ENCODE measurements around the gene FITM1.
A peak's percentile ranks its signal among the peaks of the same experiment; 100 is the strongest.

The FITM1 gene

GRCh38 chr14:24132061-24132685 lies 1.7 kb downstream of the FITM1 start:
- Histone ChIP-seq H3K4me1 (ENCODE audit: control insufficient read depth, insufficient read depth, low read depth, low read length) (peaks cover 11% of the 10 kb centered on the region), H3K4me3 (ENCODE audit: insufficient read depth in 1 of 2, low read depth in 1 of 2, low read length in 2 of 2) (no peak overlapping the region), H3K9ac (ENCODE audit: low read length) (no peak overlapping the region), H2BK120ac (ENCODE audit: low read depth, low read length) (no peak overlapping the region), H2BK5ac (ENCODE audit: low read depth, low read length, poor library complexity, severe bottlenecking) (no peak overlapping the region), H2BK12ac (ENCODE audit: low read length in 2 of 2) (no peak overlapping the region), H2AFZ (ENCODE audit: low read depth, low read length) (no peak overlapping the region), H4K8ac (ENCODE audit: low read length) (peak overlapping the region; percentile 36), H3K27ac (ENCODE audit: low read length, poor library complexity, severe bottlenecking) (no peak overlapping the region), H3K18ac (ENCODE audit: low read depth in 1 of 2, low read length in 2 of 2) (no peak overlapping the region), H3K23ac (ENCODE audit: low read length in 2 of 2) (no peak overlapping the region), H3K9me3 (ENCODE audit: control insufficient read depth, low read length) (no peaks in the 10 kb centered on the region), H3K36me3 (ENCODE audit: control insufficient read depth in 1 of 2, insufficient read depth in 2 of 2, low read depth in 1 of 2, low read length in 2 of 2) (peaks cover under 1 to 12% of the 10 kb centered on the region in 2 experiments), H2BK15ac (ENCODE audit: low read depth, poor library complexity, severe bottlenecking) (no peak overlapping the region), H3K27me3 (ENCODE audit: control insufficient read depth in 1 of 2, insufficient read depth in 1 of 2, low read length in 2 of 2) (no peaks in the 10 kb centered on the region), H4K91ac (ENCODE audit: low read length) (no peak overlapping the region), H3K14ac (ENCODE audit: low read length in 2 of 2) (no peak overlapping the region), H2AK5ac (ENCODE audit: low read length, severe bottlenecking) (no peak overlapping the region), H3K4ac (ENCODE audit: low read depth in 1 of 2, low read length in 2 of 2) (no peak overlapping the region), H3K79me1 (replicated peaks; ENCODE audit: low read length, poor library complexity, severe bottlenecking) (peaks cover 9% of the 10 kb centered on the region), H3K4me2 (ENCODE audit: low read length, poor library complexity, severe bottlenecking) (no peak overlapping the region)
- no peak for DNase-seq
- WGBS, result 88% methylated on average over 24 of the region's 24 CpGs

- no peak overlapping the region for H3K27ac ChIP-seq (ENCODE audit: low read length, poor library complexity, severe bottlenecking)
- H3K18ac ChIP-seq (ENCODE audit: low read depth in 1 of 2, low read length in 2 of 2), result no peak overlapping the region
- no peaks in the 10 kb centered on the region for H3K27me3 ChIP-seq (ENCODE audit: control insufficient read depth in 1 of 2, insufficient read depth in 1 of 2, low read length in 2 of 2)
- H2BK120ac ChIP-seq (ENCODE audit: low read depth, low read length), result no peak overlapping the region
- no peak overlapping the region for H2BK15ac ChIP-seq (ENCODE audit: low read depth, poor library complexity, severe bottlenecking)
- H4K91ac ChIP-seq (ENCODE audit: low read length), result no peak overlapping the region
- no peak overlapping the region for H2AK5ac ChIP-seq (ENCODE audit: low read length, severe bottlenecking)
- no peak overlapping the region for H4K8ac ChIP-seq (ENCODE audit: low read length)
- H3K36me3 ChIP-seq (ENCODE audit: control insufficient read depth in 1 of 2, insufficient read depth in 2 of 2, low read depth in 1 of 2, low read length in 2 of 2), result peaks cover 8 to 18% of the 10 kb centered on the region in 2 experiments
- DNase-seq, result no peak
- no peak overlapping the region for H2AFZ ChIP-seq (ENCODE audit: low read depth, low read length)
- H3K4me2 ChIP-seq (ENCODE audit: low read length, poor library complexity, severe bottlenecking), result no peak overlapping the region
- H3K23ac ChIP-seq (ENCODE audit: low read length in 2 of 2), result no peak overlapping the region
- H3K9me3 ChIP-seq (ENCODE audit: control insufficient read depth, low read length), result no peaks in the 10 kb centered on the region
- H3K9ac ChIP-seq (ENCODE audit: low read length), result no peak overlapping the region
- no peak overlapping the region for H2BK5ac ChIP-seq (ENCODE audit: low read depth, low read length, poor library complexity, severe bottlenecking)
- H3K4ac ChIP-seq (ENCODE audit: low read depth in 1 of 2, low read length in 2 of 2), result no peak overlapping the region
- no peak overlapping the region for H2BK12ac ChIP-seq (ENCODE audit: low read length in 2 of 2)
- no peak overlapping the region for H3K4me3 ChIP-seq (ENCODE audit: insufficient read depth in 1 of 2, low read depth in 1 of 2, low read length in 2 of 2)
- H3K4me1 ChIP-seq (ENCODE audit: control insufficient read depth, insufficient read depth, low read depth, low read length), result peaks cover 13% of the 10 kb centered on the region
- H3K14ac ChIP-seq (ENCODE audit: low read length in 2 of 2), result no peak overlapping the region
- peaks cover 13% of the 10 kb centered on the region for H3K79me1 ChIP-seq (replicated peaks; ENCODE audit: low read length, poor library complexity, severe bottlenecking)
- WGBS, result 100% methylated on average over 1 of the region's 2 CpGs
Measured at GRCh38 chr14:24132976-24133375, 2.5 kb downstream of the FITM1 start.

GRCh38 chr14:24133735-24134134 lies 3.3 kb downstream of the FITM1 start:
- Histone ChIP-seq H2BK15ac (ENCODE audit: low read depth, poor library complexity, severe bottlenecking) (no peak overlapping the region), H2AFZ (ENCODE audit: low read depth, low read length) (no peak overlapping the region), H3K9me3 (ENCODE audit: control insufficient read depth, low read length) (no peaks in the 10 kb centered on the region), H3K27me3 (ENCODE audit: control insufficient read depth in 1 of 2, insufficient read depth in 1 of 2, low read length in 2 of 2) (no peaks in the 10 kb centered on the region), H3K18ac (ENCODE audit: low read depth in 1 of 2, low read length in 2 of 2) (no peak overlapping the region), H2BK12ac (ENCODE audit: low read length in 2 of 2) (no peak overlapping the region), H3K4me3 (ENCODE audit: insufficient read depth in 1 of 2, low read depth in 1 of 2, low read length in 2 of 2) (no peak overlapping the region), H3K9ac (ENCODE audit: low read length) (no peak overlapping the region), H3K36me3 (ENCODE audit: control insufficient read depth in 1 of 2, insufficient read depth in 2 of 2, low read depth in 1 of 2, low read length in 2 of 2) (peaks cover 16 to 25% of the 10 kb centered on the region in 2 experiments), H3K27ac (ENCODE audit: low read length, poor library complexity, severe bottlenecking) (no peak overlapping the region), H3K4me1 (ENCODE audit: control insufficient read depth, insufficient read depth, low read depth, low read length) (peaks cover 13% of the 10 kb centered on the region), H3K79me1 (replicated peaks; ENCODE audit: low read length, poor library complexity, severe bottlenecking) (peaks cover 18% of the 10 kb centered on the region), H3K4me2 (ENCODE audit: low read length, poor library complexity, severe bottlenecking) (no peak overlapping the region), H2BK5ac (ENCODE audit: low read depth, low read length, poor library complexity, severe bottlenecking) (no peak overlapping the region), H2AK5ac (ENCODE audit: low read length, severe bottlenecking) (no peak overlapping the region), H3K14ac (ENCODE audit: low read length in 2 of 2) (no peak overlapping the region), H3K23ac (ENCODE audit: low read length in 2 of 2) (no peak overlapping the region), H2BK120ac (ENCODE audit: low read depth, low read length) (no peak overlapping the region), H4K91ac (ENCODE audit: low read length) (no peak overlapping the region), H4K8ac (ENCODE audit: low read length) (no peak overlapping the region), H3K4ac (ENCODE audit: low read depth in 1 of 2, low read length in 2 of 2) (no peak overlapping the region)
- no CpG with 5 or more reads among the region's 1 CpG for WGBS
- DNase-seq, result no peak

- Histone ChIP-seq H3K9ac (ENCODE audit: low read length) (peak overlapping the region; percentile 68), H3K4me2 (ENCODE audit: low read length, poor library complexity, severe bottlenecking) (peak overlapping the region; percentile 76), H4K91ac (ENCODE audit: low read length) (no peak overlapping the region), H3K14ac (ENCODE audit: low read length in 2 of 2) (no peak overlapping the region), H3K4me1 (ENCODE audit: control insufficient read depth, insufficient read depth, low read depth, low read length) (peaks cover 19% of the 10 kb centered on the region), H3K23ac (ENCODE audit: low read length in 2 of 2) (no peak overlapping the region), H3K79me1 (replicated peaks; ENCODE audit: low read length, poor library complexity, severe bottlenecking) (peaks cover 26% of the 10 kb centered on the region), H3K18ac (ENCODE audit: low read depth in 1 of 2, low read length in 2 of 2) (peak overlapping the region; percentile 38 to 46), H3K27me3 (ENCODE audit: control insufficient read depth in 1 of 2, insufficient read depth in 1 of 2, low read length in 2 of 2) (no peaks in the 10 kb centered on the region), H3K4me3 (ENCODE audit: insufficient read depth in 1 of 2, low read depth in 1 of 2, low read length in 2 of 2) (peak overlapping the region; percentile 81 to 91), H2BK12ac (ENCODE audit: low read length in 2 of 2) (peak overlapping the region in 1 of 2 experiments; percentile 81), H2BK15ac (ENCODE audit: low read depth, poor library complexity, severe bottlenecking) (no peak overlapping the region), H3K36me3 (ENCODE audit: control insufficient read depth in 1 of 2, insufficient read depth in 2 of 2, low read depth in 1 of 2, low read length in 2 of 2) (peaks cover 27 to 34% of the 10 kb centered on the region in 2 experiments), H2AFZ (ENCODE audit: low read depth, low read length) (peak overlapping the region; percentile 86), H3K27ac (ENCODE audit: low read length, poor library complexity, severe bottlenecking) (peak overlapping the region; percentile 4), H2BK5ac (ENCODE audit: low read depth, low read length, poor library complexity, severe bottlenecking) (no peak overlapping the region), H3K4ac (ENCODE audit: low read depth in 1 of 2, low read length in 2 of 2) (no peak overlapping the region), H3K9me3 (ENCODE audit: control insufficient read depth, low read length) (no peaks in the 10 kb centered on the region), H2AK5ac (ENCODE audit: low read length, severe bottlenecking) (no peak overlapping the region), H4K8ac (ENCODE audit: low read length) (peak overlapping the region; percentile 43), H2BK120ac (ENCODE audit: low read depth, low read length) (no peak overlapping the region)
- whole genome bisulfite sequencing, result 33% methylated on average over 9 of the region's 9 CpGs
- DNase-seq, result no peak
Measured at GRCh38 chr14:24135584-24135833, 5.0 kb downstream of the FITM1 start.
